ENCODE data around the gene NSMF.

The NSMF gene

GRCh38 chr9:137490532-137491186, 31.5 kb upstream of the NSMF start:
- H3K9ac ChIP-seq (ENCODE audit: low read length in 2 of 2): no peak overlapping the region
- no peak overlapping the region for H3K27ac ChIP-seq (ENCODE audit: low read length)
- H3K4me3 ChIP-seq (ENCODE audit: low read length in 2 of 2): no peak overlapping the region
- H3K4me1 ChIP-seq (ENCODE audit: control insufficient read depth, insufficient read depth, low read length): no peaks in the 10 kb centered on the region
- H3K27me3 ChIP-seq (ENCODE audit: control insufficient read depth in 1 of 2, insufficient read depth in 2 of 2, low read length in 2 of 2): no peaks in the 10 kb centered on the region
- peaks cover 0 to 5% of the 10 kb centered on the region in 2 donors for H3K36me3 ChIP-seq (ENCODE audit: control insufficient read depth in 2 of 2, insufficient read depth in 2 of 2, low read length in 2 of 2)
- H3K9me3 ChIP-seq (ENCODE audit: control insufficient read depth in 2 of 2, low read length in 2 of 2): no peaks in the 10 kb centered on the region

GRCh38 chr9:137488906-137489305, 29.8 kb upstream of the NSMF start:
- Histone ChIP-seq H3K27ac (ENCODE audit: low read length) (no peak overlapping the region), H3K9me3 (ENCODE audit: control insufficient read depth in 2 of 2, low read length in 2 of 2) (no peaks in the 10 kb centered on the region), H3K4me1 (ENCODE audit: control insufficient read depth, insufficient read depth, low read length) (no peaks in the 10 kb centered on the region), H3K4me3 (ENCODE audit: low read length in 2 of 2) (no peak overlapping the region), H3K36me3 (ENCODE audit: control insufficient read depth in 2 of 2, insufficient read depth in 2 of 2, low read length in 2 of 2) (peaks cover 0 to 5% of the 10 kb centered on the region in 2 donors), H3K9ac (ENCODE audit: low read length in 2 of 2) (no peak overlapping the region), H3K27me3 (ENCODE audit: control insufficient read depth in 1 of 2, insufficient read depth in 2 of 2, low read length in 2 of 2) (no peaks in the 10 kb centered on the region)

GRCh38 chr9:137488327-137488653, 29.2 kb upstream of the NSMF start:
- Histone ChIP-seq H3K27me3 (ENCODE audit: control insufficient read depth in 1 of 2, insufficient read depth in 2 of 2, low read length in 2 of 2) (no peaks in the 10 kb centered on the region), H3K36me3 (ENCODE audit: control insufficient read depth in 2 of 2, insufficient read depth in 2 of 2, low read length in 2 of 2) (peaks cover 0 to 5% of the 10 kb centered on the region in 2 donors), H3K9ac (ENCODE audit: low read length in 2 of 2) (no peak overlapping the region), H3K27ac (ENCODE audit: low read length) (no peak overlapping the region), H3K4me3 (ENCODE audit: low read length in 2 of 2) (no peak overlapping the region), H3K9me3 (ENCODE audit: control insufficient read depth in 2 of 2, low read length in 2 of 2) (no peaks in the 10 kb centered on the region), H3K4me1 (ENCODE audit: control insufficient read depth, insufficient read depth, low read length) (no peaks in the 10 kb centered on the region)

GRCh38 chr9:137487454-137488326, 28.6 kb upstream of the NSMF start:
- no peaks in the 10 kb centered on the region for H3K27me3 ChIP-seq (ENCODE audit: control insufficient read depth in 1 of 2, insufficient read depth in 2 of 2, low read length in 2 of 2)
- no peak overlapping the region for H3K9ac ChIP-seq (ENCODE audit: low read length in 2 of 2)
- no peak overlapping the region for H3K27ac ChIP-seq (ENCODE audit: low read length)
- no peaks in the 10 kb centered on the region for H3K4me1 ChIP-seq (ENCODE audit: control insufficient read depth, insufficient read depth, low read length)
- no peaks in the 10 kb centered on the region for H3K9me3 ChIP-seq (ENCODE audit: control insufficient read depth in 2 of 2, low read length in 2 of 2)
- H3K4me3 ChIP-seq (ENCODE audit: low read length in 2 of 2): no peak overlapping the region
- peaks cover 0 to 5% of the 10 kb centered on the region in 2 donors for H3K36me3 ChIP-seq (ENCODE audit: control insufficient read depth in 2 of 2, insufficient read depth in 2 of 2, low read length in 2 of 2)

- H3K4me1 ChIP-seq (ENCODE audit: control insufficient read depth, insufficient read depth, low read length): peaks cover 7% of the 10 kb centered on the region
- H3K27ac ChIP-seq (ENCODE audit: low read length): no peak overlapping the region
- peaks cover 0 to 5% of the 10 kb centered on the region in 2 donors for H3K36me3 ChIP-seq (ENCODE audit: control insufficient read depth in 2 of 2, insufficient read depth in 2 of 2, low read length in 2 of 2)
- no peaks in the 10 kb centered on the region for H3K27me3 ChIP-seq (ENCODE audit: control insufficient read depth in 1 of 2, insufficient read depth in 2 of 2, low read length in 2 of 2)
- H3K9ac ChIP-seq (ENCODE audit: low read length in 2 of 2): no peak overlapping the region
- H3K4me3 ChIP-seq (ENCODE audit: low read length in 2 of 2): no peak overlapping the region
- H3K9me3 ChIP-seq (ENCODE audit: control insufficient read depth in 2 of 2, low read length in 2 of 2): no peaks in the 10 kb centered on the region
Observed at GRCh38 chr9:137486545-137487453, 27.7 kb upstream of the NSMF start.

- Histone ChIP-seq H3K27ac (ENCODE audit: low read length) (no peak overlapping the region), H3K36me3 (ENCODE audit: control insufficient read depth in 2 of 2, insufficient read depth in 2 of 2, low read length in 2 of 2) (peaks cover 0 to 3% of the 10 kb centered on the region in 2 donors), H3K9ac (ENCODE audit: low read length in 2 of 2) (no peak overlapping the region), H3K9me3 (ENCODE audit: control insufficient read depth in 2 of 2, low read length in 2 of 2) (no peaks in the 10 kb centered on the region), H3K27me3 (ENCODE audit: control insufficient read depth in 1 of 2, insufficient read depth in 2 of 2, low read length in 2 of 2) (no peaks in the 10 kb centered on the region), H3K4me3 (ENCODE audit: low read length in 2 of 2) (no peak overlapping the region), H3K4me1 (ENCODE audit: control insufficient read depth, insufficient read depth, low read length) (peaks cover 8% of the 10 kb centered on the region)
Observed at GRCh38 chr9:137486141-137486490, 27.0 kb upstream of the NSMF start.

- H3K9ac ChIP-seq (ENCODE audit: low read length in 2 of 2): no peak overlapping the region
- H3K36me3 ChIP-seq (ENCODE audit: control insufficient read depth in 2 of 2, insufficient read depth in 2 of 2, low read length in 2 of 2): peaks cover 0 to 3% of the 10 kb centered on the region in 2 donors
Observed at GRCh38 chr9:137485343-137486140, 26.4 kb upstream of the NSMF start.

GRCh38 chr9:137484551-137485315, 25.6 kb upstream of the NSMF start:
- H3K27ac ChIP-seq (ENCODE audit: low read length): no peak overlapping the region
- peaks cover 8% of the 10 kb centered on the region for H3K4me1 ChIP-seq (ENCODE audit: control insufficient read depth, insufficient read depth, low read length)
- H3K27me3 ChIP-seq (ENCODE audit: control insufficient read depth in 1 of 2, insufficient read depth in 2 of 2, low read length in 2 of 2): no peaks in the 10 kb centered on the region
- no peak overlapping the region for H3K4me3 ChIP-seq (ENCODE audit: low read length in 2 of 2)
- no peak overlapping the region for H3K9ac ChIP-seq (ENCODE audit: low read length in 2 of 2)
- peaks cover 0 to 3% of the 10 kb centered on the region in 2 donors for H3K36me3 ChIP-seq (ENCODE audit: control insufficient read depth in 2 of 2, insufficient read depth in 2 of 2, low read length in 2 of 2)
- no peaks in the 10 kb centered on the region for H3K9me3 ChIP-seq (ENCODE audit: control insufficient read depth in 2 of 2, low read length in 2 of 2)

More at GRCh38 chr9:137485343-137486140, 26.4 kb upstream of the NSMF start:
- H3K9me3 ChIP-seq (ENCODE audit: control insufficient read depth in 2 of 2, low read length in 2 of 2): no peaks in the 10 kb centered on the region
- no peaks in the 10 kb centered on the region for H3K27me3 ChIP-seq (ENCODE audit: control insufficient read depth in 1 of 2, insufficient read depth in 2 of 2, low read length in 2 of 2)
- H3K27ac ChIP-seq (ENCODE audit: low read length): no peak overlapping the region
- H3K4me1 ChIP-seq (ENCODE audit: control insufficient read depth, insufficient read depth, low read length): peaks cover 8% of the 10 kb centered on the region
- H3K4me3 ChIP-seq (ENCODE audit: low read length in 2 of 2): no peak overlapping the region

- Histone ChIP-seq H3K9me3 (ENCODE audit: control insufficient read depth in 2 of 2, low read length in 2 of 2) (no peaks in the 10 kb centered on the region), H3K4me3 (ENCODE audit: low read length in 2 of 2) (no peak overlapping the region), H3K27ac (ENCODE audit: low read length) (peak overlapping the region; percentile 18), H3K9ac (ENCODE audit: low read length in 2 of 2) (no peak overlapping the region), H3K27me3 (ENCODE audit: control insufficient read depth in 1 of 2, insufficient read depth in 2 of 2, low read length in 2 of 2) (no peaks in the 10 kb centered on the region), H3K4me1 (ENCODE audit: control insufficient read depth, insufficient read depth, low read length) (peaks cover 8% of the 10 kb centered on the region), H3K36me3 (ENCODE audit: control insufficient read depth in 2 of 2, insufficient read depth in 2 of 2, low read length in 2 of 2) (no peaks in the 10 kb centered on the region)
Observed at GRCh38 chr9:137482094-137482781, 23.1 kb upstream of the NSMF start.
